GM21717 (cell line): ENCODE results near the gene ZBTB7B.
"Not testable (repeated sequence)": the region's sequence is repeated elsewhere in the genome, so short reads cannot be mapped to it uniquely, and the experiment has no call there.

Experiments used
- ATAC-seq: cut with Tn5 transposase; IDR thresholded peaks from one replicate; pipeline ENCODE4 v1.9.1; 2021; ENCODE audit warnings: mild to moderate bottlenecking, moderate library complexity; ENCODE audit not compliant: unreplicated experiment

Gene ZBTB7B

GRCh38 chr1:154986736-154987135 lies 15.9 kb upstream of the ZBTB7B start:
- not testable (repeated sequence) for ATAC-seq

DNA sequence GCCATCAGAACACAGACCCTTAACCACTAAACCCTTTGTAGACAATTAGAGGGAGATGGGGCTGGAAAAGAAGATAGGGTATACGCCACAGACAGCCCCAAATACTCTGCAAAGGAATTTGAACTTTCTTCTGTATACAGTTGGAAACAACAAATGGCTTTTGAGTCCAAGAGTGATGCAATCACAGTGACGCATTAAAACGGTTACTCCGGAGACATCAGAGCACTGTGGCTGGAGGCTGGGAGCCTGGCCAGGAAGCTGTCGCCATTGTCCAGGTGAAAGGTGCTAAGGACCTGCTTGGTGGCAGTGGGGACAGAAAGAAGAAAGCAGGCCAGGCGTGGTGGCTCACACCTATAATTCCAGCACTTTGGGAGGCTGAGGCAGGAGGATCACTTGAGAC lies 15.3 kb upstream of the ZBTB7B start:
- no peak for ATAC-seq

GRCh38 chr1:154988058-154988954 lies 14.3 kb upstream of the ZBTB7B start:
- ATAC-seq, result no peak

- ATAC-seq, result no peak
Measured at GRCh38 chr1:154989195-154989860, 13.3 kb upstream of the ZBTB7B start.

DNA sequence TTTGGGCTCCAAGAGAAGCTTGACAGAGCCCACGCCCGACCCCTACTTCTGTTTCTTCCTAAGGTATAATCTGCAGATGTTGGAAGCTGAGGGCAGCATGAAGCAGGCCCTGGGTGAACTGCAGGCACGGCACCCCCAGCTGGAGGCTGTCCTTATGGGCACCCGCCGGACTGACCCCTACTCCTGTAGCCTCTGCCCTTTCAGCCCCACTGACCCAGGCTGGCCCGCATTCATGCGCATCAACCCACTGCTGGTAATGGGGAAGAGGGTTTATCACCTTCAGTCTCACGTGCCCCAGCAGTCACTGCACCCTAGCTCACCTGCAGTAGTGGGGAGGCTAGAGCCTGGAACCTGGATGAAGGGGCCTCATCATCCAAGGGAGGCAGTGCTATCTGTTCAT lies 12.3 kb upstream of the ZBTB7B start:
- no peak for ATAC-seq

DNA sequence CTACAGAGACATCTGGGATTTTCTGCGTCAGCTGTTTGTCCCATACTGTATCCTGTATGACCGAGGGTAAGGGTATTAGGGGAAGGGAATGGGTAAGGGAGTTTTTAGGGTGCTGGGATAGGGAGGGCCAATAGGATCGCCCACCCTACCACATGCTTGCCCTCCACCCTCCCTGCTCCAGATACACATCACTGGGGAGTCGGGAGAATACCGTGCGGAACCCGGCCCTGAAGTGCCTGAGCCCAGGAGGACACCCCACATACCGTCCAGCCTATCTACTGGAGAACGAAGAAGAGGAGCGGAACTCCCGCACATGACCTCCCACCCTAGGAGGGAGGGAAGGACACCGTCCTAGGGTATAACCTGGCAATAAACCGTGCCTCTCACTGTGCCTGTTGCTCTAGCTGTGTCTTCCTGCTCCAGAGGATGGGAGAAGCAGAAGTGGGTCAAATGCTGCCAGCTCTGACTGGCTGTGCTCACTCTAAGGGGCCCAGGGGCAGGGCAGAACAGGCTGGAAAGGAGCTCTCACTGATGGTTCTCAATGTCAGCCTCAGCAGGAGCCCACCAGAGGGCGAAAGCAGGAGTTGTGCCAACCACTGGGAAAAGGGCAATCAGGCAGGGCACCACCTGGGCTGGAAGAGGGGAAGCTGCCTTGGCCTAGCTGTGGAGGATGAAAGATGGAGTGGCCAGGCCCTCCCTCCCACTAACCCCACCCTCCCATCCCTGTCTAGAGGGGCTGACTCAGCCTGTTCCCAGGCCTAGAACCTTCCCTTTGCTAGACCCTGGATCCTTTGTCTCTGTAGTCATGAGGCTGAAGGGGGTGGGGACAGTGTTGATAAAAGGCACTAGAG lies 9.7 kb upstream of the ZBTB7B start:
- no peak for ATAC-seq

DNA sequence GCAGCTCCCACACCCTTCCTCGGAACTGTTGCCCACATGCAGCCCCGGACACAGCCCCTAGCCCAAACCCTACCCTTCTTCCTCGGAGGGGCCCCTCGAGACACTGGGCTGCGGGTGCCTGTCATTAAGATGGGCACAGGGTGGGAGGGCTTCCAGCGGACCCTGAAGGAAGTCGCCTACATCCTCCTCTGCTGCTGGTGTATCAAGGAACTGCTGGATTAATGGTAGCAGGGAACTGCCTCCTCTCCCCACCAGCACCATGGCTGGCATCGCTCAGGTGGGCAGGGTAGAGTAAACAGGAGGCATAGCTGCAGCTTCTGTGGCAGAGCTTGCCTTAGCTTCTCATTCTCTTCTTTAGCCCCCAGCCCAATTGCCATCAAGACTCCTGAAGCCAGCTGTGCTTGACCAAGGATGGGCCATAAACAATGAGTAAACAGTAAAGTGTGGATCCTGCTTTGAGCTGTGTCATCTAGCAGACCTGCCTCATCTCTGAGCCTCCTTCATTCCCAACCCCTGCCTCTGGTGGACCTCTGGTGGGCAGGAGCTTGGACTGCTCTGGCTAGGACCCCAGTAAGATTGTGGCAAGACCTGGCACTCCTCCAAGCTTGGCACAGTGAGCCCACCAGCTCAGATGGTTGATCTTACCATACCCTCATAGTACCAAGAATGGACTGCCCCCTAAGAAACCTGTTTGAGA lies 8.9 kb upstream of the ZBTB7B start, which contains the start of gene LENEP:
TSS of gene LENEP (plus strand) at position 15 of the 697 bp plus-strand sequence. CDS start at position 37, 22 bp downstream.
- ATAC-seq, result no peak

- no peak for ATAC-seq
Measured at GRCh38 chr1:154994269-154994587, 8.4 kb upstream of the ZBTB7B start.

- no peak for ATAC-seq
Measured at GRCh38 chr1:154994591-154994990, 8.0 kb upstream of the ZBTB7B start.

- not testable (repeated sequence) for ATAC-seq
Measured at GRCh38 chr1:154995301-154995983, 7.2 kb upstream of the ZBTB7B start.

DNA sequence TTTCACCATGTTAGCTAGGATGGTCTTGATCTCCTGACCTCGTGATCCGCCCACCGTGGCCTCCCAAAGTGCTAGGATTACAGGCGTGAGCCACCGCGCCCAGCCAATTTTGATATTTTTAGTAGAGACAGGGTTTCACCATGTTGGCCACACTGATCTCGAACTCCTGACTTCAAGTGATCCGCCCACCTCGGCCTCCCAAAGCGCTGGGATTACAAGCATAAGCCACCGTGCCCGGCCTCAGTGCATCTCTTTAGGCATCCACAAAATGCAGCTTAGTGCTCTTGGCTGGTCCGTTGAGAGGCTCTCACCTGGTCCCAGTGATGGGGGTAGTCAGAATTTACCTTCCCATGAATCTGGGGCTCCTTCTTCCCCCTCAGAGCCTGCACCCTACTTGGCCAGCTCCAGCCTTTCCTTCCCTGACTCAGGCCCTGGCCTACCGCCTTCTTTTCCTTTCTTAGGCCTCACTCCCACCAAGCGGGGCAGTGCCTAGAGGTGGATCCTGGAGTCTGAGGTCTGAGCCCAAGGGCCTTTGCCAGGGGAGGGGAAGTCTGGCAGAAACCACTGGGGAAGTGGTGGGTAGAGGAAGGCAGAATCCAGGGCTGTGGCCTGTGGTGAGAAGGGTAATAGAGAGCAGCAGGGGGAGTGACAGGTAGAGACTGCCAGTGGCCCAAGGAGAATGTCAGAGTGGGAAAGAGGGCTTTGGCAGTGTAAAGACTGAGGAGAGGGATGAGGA lies 5.5 kb upstream of the ZBTB7B start:
- no peak for ATAC-seq

GRCh38 chr1:154998201-154998780 lies 4.3 kb upstream of the ZBTB7B start:
- no peak for ATAC-seq

- ATAC-seq, result no peak
Measured at GRCh38 chr1:154998818-154999570, 3.6 kb upstream of the ZBTB7B start.

GRCh38 chr1:154999571-155000410 lies 2.8 kb upstream of the ZBTB7B start:
- no peak for ATAC-seq

DNA sequence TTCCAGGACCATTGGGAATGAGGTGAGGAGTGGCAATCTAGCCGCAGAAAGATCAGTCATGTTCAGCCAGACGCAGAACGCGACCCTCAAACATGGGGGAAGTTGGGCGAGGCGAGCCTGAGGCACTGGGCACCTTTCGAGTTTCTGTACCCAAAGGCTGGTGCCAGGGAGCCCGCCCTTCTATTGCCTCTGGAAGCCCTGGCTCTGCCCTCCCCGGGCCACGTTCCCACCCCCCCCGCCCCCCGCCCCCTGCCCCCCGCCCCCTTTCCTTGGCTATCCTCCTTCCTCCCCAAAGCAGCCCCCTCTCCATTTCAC lies 2.2 kb upstream of the ZBTB7B start:
- no peak for ATAC-seq

- peak; percentile 35 for ATAC-seq
Measured at GRCh38 chr1:155000726-155001424, 1.7 kb upstream of the ZBTB7B start.

GRCh38 chr1:155001425-155001674 lies 1.3 kb upstream of the ZBTB7B start:
- no peak for ATAC-seq
